ENCODE results near the gene TNRC6A.
"Not testable (repeated sequence)": the region's sequence is repeated elsewhere in the genome, so short reads cannot be mapped to it uniquely, and the experiment has no call there.

Gene TNRC6A

DNA sequence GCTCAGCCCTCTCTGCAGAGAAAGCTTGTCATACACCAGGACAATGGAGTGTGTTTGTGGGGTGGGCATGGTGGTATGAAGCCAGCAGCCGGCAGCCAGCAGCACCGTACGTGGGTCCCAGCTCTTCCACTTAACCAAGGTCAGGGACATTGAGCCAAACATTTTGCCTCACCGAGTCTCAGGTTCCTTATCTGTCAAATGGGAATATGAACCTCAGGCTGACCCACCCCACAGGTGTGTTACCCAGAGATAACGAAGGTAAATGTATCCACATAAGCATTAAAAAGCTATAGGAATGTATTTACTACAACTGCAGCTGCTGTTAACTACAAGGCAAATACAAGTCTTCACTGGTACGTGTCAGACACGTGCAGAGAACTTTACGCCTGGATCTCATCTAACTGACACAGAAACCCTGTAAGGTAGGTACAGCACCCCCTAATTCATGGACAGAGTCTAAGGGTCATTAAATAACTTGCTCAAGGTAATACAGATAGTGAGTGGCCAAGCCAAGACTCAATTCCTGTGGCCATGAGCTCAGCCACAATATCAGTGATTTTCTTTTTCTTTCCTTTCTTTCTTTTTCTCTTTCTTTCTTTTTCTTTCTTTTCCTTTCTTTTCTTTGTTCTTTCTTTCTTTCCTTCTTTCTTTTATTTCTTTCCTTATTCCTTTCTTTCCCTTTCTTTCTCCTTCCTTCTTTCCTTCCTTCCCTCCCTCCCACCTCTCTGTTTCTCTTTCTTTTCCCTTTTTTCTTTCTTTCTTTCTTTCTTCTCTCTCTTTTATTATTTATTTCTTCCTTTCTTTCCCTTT, 117.3 kb downstream of the TNRC6A start:
- no peak for DNase-seq

- DNase-seq, result no peak
These were observed 117.9 kb downstream of the TNRC6A start for GRCh38 chr16:24847358-24847664.

GRCh38 chr16:24848065-24848464, 118.6 kb downstream of the TNRC6A start:
- DNase-seq, result no peak

GRCh38 chr16:24849641-24850040, 120.2 kb downstream of the TNRC6A start:
- DNase-seq, result no peak

- DNase-seq, result no peak
These were observed 121.0 kb downstream of the TNRC6A start for GRCh38 chr16:24850289-24850938.

- DNase-seq, result no peak
These were observed 122.2 kb downstream of the TNRC6A start for GRCh38 chr16:24851700-24852099.

GRCh38 chr16:24852281-24852721, 122.8 kb downstream of the TNRC6A start:
- no peak for DNase-seq

- DNase-seq, result no peak
These were observed 123.8 kb downstream of the TNRC6A start for GRCh38 chr16:24853169-24853824.

GRCh38 chr16:24853830-24854229, 124.4 kb downstream of the TNRC6A start:
- DNase-seq, result no peak

DNA sequence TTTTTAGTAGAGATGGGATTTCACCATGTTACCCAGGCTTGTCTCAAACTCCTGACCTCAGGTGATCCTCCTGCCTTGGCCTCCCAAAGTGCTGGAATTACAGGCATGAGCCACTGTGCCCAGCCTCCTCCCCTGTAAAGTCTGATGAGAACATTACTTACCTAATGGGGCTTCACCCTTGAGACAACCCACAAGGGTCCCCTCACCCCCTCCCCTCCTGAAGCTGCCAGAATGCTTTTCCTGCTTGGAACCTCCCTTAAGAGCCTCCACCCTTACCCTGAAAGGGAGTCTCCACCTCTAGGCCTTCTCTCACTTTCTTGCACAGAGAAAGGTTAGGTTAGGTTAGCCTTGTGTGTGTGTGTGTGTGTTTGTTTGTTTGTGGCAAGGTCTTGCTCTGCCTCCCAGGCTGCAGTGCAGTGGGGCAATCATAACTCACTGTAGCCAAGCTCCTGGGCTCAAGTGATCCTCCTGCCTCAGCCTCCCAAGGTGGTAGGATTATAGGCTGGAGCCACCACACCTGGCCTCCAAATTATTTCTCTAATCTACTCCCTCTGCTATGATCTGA, 125.2 kb downstream of the TNRC6A start:
- no peak for DNase-seq

GRCh38 chr16:24855678-24856077, 126.2 kb downstream of the TNRC6A start:
- DNase-seq, result no peak

DNA sequence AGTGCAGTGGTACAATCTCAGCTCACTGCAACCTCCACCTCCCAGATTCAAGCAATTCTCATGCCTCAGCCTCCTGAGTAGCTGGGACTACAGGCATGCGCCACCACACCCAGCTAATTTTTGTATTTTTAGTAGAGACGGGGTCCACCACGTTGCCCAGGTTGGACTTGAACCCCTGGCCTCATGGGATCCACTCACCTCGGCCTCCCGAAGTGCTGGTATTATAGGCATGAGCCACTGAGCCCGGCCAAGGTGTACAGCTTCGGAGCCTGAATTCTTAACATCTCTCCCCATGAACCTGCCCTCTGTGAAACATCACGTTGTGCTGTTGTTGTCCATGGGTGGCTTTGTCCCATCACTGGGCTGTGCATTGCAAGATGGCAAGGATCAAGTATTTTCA, 127.4 kb downstream of the TNRC6A start:
- DNase-seq, result not testable (repeated sequence)

- no peak for DNase-seq
These were observed 129.0 kb downstream of the TNRC6A start for GRCh38 chr16:24858219-24859041.

DNA sequence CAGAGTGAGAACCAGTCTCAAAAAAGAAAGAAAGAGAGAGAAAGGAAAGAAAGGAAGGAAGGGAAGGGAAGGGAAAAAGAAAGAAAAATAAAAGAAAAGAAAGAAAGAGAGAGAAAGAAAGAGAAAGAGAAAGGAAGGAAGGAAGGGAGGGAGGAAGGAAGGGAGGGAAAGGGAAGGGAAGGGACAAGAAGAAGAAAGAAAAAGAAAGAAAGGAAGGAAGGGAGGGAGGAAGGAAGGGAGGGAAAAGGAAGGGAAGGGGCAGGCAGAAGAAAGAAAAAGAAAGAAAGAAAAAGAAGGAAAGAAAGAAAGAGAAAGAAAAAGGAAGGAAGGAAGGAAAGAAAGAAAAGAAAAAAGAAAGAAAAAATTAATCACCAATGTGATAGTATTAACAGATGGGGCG, 132.0 kb downstream of the TNRC6A start:
- DNase-seq, result no peak

DNA sequence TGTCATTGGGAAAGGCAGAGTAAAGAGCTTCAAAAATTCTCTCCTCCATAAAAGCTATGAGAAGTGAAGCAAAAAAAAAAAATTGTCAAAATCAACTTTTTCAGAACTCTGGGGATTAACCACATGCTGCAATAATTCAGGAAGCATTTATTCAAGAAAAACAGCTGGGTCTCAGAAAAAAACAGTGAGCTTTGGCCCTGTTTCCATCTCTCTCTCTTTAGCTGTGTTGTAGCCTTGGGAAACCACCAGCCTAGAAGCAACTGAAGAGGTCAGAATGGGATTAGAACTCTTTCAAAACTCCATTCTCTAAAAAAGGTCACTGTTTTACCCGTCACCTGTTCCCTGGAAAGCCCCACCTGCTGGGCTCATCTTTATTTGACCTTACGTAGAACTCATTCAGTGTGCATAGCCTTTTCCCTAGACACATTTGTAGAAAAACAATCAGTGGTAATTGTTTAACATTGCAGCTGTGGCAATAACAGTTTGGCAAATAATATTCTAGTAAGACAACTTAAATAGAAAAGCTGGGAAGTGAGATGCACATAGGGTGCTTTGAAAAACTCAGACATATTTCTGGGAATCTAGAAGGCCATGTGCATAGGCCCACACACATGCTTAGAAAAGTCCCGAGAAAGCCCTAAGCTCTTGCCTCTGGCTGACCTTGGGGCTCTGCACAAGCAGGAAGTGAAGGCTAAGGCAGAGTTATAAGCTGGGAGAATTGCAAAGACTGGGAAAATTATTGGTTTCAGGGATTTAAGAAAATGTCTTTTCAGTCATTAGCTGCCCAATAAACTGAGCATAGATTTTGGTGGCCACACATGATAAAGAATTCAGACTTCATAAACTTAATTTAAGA, 134.4 kb downstream of the TNRC6A start:
- DNase-seq, result no peak

DNA sequence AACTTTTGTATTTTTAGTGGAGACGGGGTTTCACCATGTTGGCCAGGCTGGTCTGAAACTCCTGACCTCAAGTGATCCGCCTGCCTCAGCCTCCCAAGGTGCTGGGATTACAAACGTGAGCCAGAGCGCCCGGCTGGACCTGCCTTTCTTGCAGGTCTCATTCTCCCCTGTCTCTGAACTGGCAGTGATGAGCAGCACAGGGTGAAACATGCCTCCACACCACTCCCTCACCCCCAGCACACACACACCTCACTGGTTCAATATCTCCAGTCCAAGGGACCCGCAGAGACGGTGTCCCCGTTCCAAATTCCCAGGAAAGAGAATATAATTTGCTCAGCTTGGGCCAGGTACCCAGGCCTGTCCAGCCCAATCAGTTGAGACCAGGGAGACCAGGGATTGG, 139.6 kb downstream of the TNRC6A start:
- DNase-seq, result no peak

DNA sequence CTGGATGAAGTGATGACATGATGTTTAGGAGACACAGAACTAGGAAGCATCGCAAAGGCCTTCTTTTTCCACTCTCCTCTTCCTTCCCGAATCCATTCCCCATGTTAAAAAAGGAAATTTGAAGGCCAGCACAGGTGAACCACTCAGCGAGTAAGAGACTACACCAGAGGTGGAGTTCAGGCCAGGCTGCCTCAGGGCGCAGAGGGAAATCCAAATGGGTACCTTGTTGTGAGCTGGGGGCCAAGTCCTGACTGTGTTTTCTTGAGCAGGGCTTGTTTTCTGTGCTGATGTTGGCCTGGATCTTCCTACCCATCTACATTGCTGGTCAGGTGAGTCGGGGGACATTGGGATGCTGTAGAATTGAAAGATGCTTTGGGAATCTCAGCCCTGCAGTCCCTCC, 142.4 kb downstream of the TNRC6A start:
- no peak for DNase-seq

GRCh38 chr16:24873028-24873427, 143.6 kb downstream of the TNRC6A start:
- DNase-seq, result no peak

GRCh38 chr16:24875466-24875865, 146.0 kb downstream of the TNRC6A start:
- no peak for DNase-seq

Measured in NCI-H2081 treated with DMSO at 0.1 percent for 48 hours (cell line).